ENCODE data around the gene FAM241B.

GRCh38 chr10:69662173-69662877 lies 32.3 kb downstream of the FAM241B start:
- no peak for TF ChIP-seq POLR2A (IDR thresholded peaks at IDR 0.05; ENCODE audit: low read depth, low read length)
- TF ChIP-seq TAF1 (IDR thresholded peaks at IDR 0.05; ENCODE audit: borderline replicate concordance, low read depth, low read length) = no peak
- no peak for TF ChIP-seq POLR2AphosphoS5 (IDR thresholded peaks at IDR 0.05; ENCODE audit: low read depth, low read length)
